GM12872 (cell line): ENCODE measurements around the gene HES2.

ENCODE experiments used
- CTCF ChIP-seq: IDR thresholded peaks from 3 replicates; pipeline ENCODE4 v1.5.1; 2011; ENCODE audit warnings: low read depth, mild to moderate bottlenecking, low read length, moderate library complexity; ENCODE audit not compliant: insufficient read depth

Gene HES2

GRCh38 chr1:6408023-6408422, 11.7 kb downstream of the HES2 start:
- no peak for TF ChIP-seq CTCF

- TF ChIP-seq CTCF, result no peak
Measured at GRCh38 chr1:6401673-6402072, 18.0 kb downstream of the HES2 start.

GRCh38 chr1:6399294-6399693, 20.4 kb downstream of the HES2 start:
- no peak for TF ChIP-seq CTCF

GRCh38 chr1:6397844-6398441, 21.8 kb downstream of the HES2 start:
- no peak for TF ChIP-seq CTCF

GRCh38 chr1:6396998-6397397, 22.7 kb downstream of the HES2 start:
- peak; percentile 18; the same call in 1 of the 3 replicates for TF ChIP-seq CTCF

- TF ChIP-seq CTCF, result 0 out of 3 replicates have a peak, but pooled peaks have one; percentile 7
Measured at GRCh38 chr1:6393400-6394187, 26.1 kb downstream of the HES2 start, which contains the start of gene ACOT7. Gene ACOT7 (minus strand): TSS chr1:6393767. CDS start chr1:6393399, 368 bp downstream.

- no peak for TF ChIP-seq CTCF
Measured at GRCh38 chr1:6392809-6393399, 26.8 kb downstream of the HES2 start.
